ENCODE results near the gene BCAR1. TPM values are rescaled to one million over a fixed set of nuclear protein-coding genes. Genes with fewer than 3 reads are reported as not detected.

BCAR1 gene, protein sequence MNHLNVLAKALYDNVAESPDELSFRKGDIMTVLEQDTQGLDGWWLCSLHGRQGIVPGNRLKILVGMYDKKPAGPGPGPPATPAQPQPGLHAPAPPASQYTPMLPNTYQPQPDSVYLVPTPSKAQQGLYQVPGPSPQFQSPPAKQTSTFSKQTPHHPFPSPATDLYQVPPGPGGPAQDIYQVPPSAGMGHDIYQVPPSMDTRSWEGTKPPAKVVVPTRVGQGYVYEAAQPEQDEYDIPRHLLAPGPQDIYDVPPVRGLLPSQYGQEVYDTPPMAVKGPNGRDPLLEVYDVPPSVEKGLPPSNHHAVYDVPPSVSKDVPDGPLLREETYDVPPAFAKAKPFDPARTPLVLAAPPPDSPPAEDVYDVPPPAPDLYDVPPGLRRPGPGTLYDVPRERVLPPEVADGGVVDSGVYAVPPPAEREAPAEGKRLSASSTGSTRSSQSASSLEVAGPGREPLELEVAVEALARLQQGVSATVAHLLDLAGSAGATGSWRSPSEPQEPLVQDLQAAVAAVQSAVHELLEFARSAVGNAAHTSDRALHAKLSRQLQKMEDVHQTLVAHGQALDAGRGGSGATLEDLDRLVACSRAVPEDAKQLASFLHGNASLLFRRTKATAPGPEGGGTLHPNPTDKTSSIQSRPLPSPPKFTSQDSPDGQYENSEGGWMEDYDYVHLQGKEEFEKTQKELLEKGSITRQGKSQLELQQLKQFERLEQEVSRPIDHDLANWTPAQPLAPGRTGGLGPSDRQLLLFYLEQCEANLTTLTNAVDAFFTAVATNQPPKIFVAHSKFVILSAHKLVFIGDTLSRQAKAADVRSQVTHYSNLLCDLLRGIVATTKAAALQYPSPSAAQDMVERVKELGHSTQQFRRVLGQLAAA
- total RNA-seq: 0.10 TPM

DNA sequence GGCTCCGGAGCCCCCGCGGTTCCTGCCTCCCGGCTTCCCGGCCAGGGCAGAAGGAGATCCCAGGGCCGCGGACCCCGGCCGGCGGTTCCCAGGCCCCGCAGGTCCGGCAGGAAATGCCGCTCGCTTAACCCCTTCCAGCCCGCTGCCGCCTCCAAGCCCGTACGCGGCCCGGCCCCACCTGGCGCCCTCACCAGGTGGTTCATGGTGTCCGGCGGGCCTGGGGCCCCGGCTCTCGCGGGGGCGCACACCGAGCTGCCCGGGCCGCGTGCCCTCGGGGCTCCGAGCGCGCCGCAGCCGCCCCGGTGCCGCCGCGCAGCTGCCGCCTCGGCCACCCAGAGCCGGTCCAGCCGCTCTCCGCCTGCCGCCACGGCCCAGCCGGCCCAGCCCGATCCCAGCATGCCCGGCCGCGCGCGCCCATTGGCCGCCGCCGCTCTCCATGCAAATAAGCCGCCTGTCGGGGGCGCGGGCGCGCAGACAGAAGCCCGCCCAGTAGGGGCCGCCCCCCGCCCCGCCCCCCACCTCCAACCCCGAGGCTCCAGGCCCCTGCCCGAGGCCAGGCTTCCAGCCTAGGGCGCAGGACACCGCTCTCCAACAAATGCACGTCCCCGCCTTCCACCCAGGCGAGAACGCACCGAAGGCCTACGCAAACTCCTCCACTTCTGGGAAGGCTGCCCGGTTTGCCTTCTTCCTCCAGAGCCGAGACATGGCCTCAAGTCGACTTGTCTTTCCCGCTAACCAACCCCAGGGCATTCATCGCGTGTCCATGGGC, at the start of gene BCAR1:
Gene BCAR1 (minus strand): TSS at position 345 of the 769 bp plus-strand sequence. CDS start 142 bp downstream, at position 203.
- H3K4me1 ChIP-seq (ENCODE audit: insufficient read depth, low read length): peaks cover 8% of the 10 kb centered on the region
- no peaks in the 10 kb centered on the region for H3K9me3 ChIP-seq (ENCODE audit: low read depth, low read length)
- H3K4me3 ChIP-seq (ENCODE audit: low read length): no peak within 1 kb of the TSS
- peaks cover 54% of the 10 kb centered on the region for H3K27me3 ChIP-seq (ENCODE audit: insufficient read depth, low read length)

DNA sequence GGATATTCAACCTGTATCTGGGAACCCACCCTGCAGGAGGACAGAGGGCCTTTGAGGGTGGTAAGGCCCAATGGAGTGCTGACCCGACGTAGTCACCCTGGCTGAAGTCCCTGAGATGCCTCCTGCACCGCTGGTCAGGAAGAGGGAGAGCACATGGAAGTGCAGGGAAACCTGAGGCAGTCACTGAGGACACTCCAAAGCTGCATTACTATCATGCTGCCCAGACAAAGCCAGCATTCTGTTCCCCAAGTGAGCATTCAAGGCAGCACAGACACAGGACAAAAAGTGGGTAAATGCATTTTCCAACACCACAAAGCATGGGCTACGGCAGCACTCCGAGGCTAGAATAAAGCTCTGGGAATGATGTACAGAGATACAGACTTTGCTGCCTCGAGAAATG, 46.8 kb upstream of the BCAR1 start:
- Histone ChIP-seq H3K4me1 (ENCODE audit: insufficient read depth, low read length) (no peaks in the 10 kb centered on the region), H3K27me3 (ENCODE audit: insufficient read depth, low read length) (no peaks in the 10 kb centered on the region), H3K4me3 (ENCODE audit: low read length) (no peak overlapping the region), H3K9me3 (ENCODE audit: low read depth, low read length) (no peaks in the 10 kb centered on the region)

DNA sequence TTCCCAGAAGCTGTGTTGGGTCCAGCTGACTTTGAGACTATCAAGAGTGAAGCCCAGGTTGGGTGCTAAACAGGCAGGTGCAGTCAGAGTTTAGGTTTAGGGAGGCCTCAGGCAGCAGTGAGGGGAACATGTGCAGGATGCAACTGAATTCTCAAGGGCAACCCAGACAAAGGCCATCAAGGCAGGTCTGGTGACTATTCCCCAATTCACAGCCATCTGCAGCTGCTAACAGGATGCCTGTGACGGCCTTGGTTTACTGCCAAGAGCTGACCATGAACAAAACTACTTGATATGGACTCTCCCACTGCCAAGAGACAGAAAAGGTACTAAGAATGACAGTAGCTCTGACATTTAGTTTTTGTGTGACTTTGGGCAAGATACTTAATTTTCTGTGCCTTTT, 45.2 kb upstream of the BCAR1 start:
- Histone ChIP-seq H3K4me1 (ENCODE audit: insufficient read depth, low read length) (no peaks in the 10 kb centered on the region), H3K9me3 (ENCODE audit: low read depth, low read length) (no peaks in the 10 kb centered on the region), H3K4me3 (ENCODE audit: low read length) (no peak overlapping the region), H3K27me3 (ENCODE audit: insufficient read depth, low read length) (no peaks in the 10 kb centered on the region)

DNA sequence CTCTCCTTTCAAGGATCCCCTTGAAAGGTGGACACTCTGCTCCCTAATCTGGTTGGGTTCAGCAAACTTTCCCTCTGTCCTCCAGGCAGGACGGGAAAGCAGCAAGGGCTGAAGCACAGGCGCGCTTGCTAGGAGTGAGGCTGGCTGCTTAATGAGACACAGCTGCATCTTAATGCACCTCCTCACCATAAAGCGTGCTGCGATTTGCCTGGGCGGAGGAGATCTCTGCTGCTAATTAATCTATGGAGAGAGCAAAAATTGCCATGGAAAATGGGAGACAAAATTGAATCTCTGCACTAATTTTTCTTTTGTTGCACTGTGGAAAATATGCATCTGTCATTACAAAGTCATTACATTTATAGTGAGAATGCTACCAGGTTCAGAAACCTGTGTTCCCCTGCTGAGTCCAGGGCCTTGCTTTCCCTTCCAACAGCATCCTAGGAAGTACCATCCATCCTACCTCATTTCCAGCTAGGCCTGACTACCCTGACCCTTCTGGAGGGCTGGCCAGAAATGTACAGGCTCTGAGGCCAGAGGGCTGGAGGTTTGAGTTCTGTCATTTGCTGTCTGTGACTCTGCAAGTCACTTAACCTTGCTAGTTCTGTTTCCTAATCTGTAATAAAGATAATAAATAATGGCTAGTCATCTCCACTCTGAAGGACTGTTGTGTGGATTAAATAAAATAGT, 43.5 kb upstream of the BCAR1 start:
- Histone ChIP-seq H3K9me3 (ENCODE audit: low read depth, low read length) (no peaks in the 10 kb centered on the region), H3K4me1 (ENCODE audit: insufficient read depth, low read length) (no peaks in the 10 kb centered on the region), H3K4me3 (ENCODE audit: low read length) (no peak overlapping the region), H3K27me3 (ENCODE audit: insufficient read depth, low read length) (no peaks in the 10 kb centered on the region)

DNA sequence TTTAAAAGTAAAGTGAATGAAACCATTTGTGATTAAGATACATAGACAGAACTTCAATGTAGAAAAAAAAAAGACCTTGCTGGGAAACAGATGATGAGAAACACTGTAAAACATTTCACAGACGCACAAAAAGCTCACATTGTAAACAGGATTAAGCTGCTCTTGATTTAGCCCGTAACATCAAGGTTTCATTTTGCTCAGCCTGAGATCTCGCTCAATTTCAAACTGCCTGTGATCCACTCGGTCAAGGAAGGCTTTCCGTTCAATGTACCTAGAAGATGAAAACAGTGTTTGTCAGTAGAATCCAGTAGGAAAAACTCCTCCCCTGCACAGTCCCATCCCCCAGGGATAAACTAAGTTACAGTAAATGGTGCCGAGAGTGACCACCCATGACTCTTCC, 42.3 kb upstream of the BCAR1 start:
- no peak overlapping the region for H3K4me3 ChIP-seq (ENCODE audit: low read length)
- peaks cover 5% of the 10 kb centered on the region for H3K4me1 ChIP-seq (ENCODE audit: insufficient read depth, low read length)
- H3K27me3 ChIP-seq (ENCODE audit: insufficient read depth, low read length): no peaks in the 10 kb centered on the region
- no peaks in the 10 kb centered on the region for H3K9me3 ChIP-seq (ENCODE audit: low read depth, low read length)

DNA sequence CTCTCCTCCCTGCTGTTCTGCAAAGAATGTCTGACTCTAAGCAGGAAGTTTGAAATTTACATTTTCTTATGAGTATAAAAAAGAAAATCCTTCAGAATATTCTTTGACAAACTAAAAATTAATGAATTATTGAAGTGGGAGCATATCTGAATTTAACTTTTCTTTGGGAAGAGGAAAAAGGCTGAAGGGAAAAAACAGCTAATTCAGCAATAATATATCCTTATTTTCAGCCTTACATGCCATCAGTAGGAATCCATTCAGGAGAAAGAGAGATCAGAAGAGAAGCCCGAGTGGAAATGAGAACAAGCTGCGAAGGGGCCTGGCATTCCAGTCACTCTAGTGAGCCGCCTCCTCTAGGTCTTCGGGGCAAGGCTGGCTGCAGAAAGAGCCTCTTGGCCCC, 41.7 kb upstream of the BCAR1 start:
- Histone ChIP-seq H3K27me3 (ENCODE audit: insufficient read depth, low read length) (no peaks in the 10 kb centered on the region), H3K4me1 (ENCODE audit: insufficient read depth, low read length) (peaks cover 11% of the 10 kb centered on the region), H3K9me3 (ENCODE audit: low read depth, low read length) (no peaks in the 10 kb centered on the region), H3K4me3 (ENCODE audit: low read length) (no peak overlapping the region)

DNA sequence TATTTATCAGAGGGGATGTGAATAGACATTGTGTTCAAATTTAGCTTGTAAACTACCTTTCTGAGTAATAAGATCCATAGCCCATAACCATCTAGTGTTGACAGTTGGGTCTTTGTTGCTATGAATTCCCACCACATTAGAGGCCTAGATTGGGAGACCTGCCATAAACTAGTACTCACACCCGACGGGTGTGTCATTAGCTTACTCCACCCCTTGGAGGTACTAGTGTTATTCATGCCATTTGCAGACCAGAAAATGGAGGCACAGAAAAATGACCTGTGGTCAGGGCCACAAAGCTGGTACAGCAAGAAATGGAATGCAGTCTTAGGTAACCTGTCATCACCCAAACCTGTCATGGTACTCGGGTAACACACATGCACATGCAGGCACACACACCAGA, 41.3 kb upstream of the BCAR1 start:
- H3K4me1 ChIP-seq (ENCODE audit: insufficient read depth, low read length): peaks cover 16% of the 10 kb centered on the region
- H3K9me3 ChIP-seq (ENCODE audit: low read depth, low read length): no peaks in the 10 kb centered on the region
- no peak overlapping the region for H3K4me3 ChIP-seq (ENCODE audit: low read length)
- peaks cover 2% of the 10 kb centered on the region for H3K27me3 ChIP-seq (ENCODE audit: insufficient read depth, low read length)

DNA sequence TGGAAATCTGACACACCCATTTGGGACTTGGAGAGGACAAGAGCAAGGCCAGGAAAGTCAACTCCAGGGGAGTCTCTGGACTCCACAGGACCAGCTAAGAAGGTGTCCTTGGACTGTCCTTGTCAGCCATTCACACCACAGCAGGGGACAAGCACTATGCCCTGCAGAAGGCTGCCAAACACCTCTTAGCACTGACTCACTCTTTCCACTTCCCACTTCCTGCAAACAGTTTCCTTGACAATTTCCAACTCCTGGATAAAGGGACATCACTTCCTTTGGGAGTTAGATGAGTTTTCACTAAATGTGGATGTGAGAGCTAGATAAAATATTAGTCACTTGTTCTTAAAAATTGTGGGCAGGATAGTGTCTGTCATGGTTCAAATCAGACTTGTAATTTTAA, 37.8 kb upstream of the BCAR1 start:
- no peaks in the 10 kb centered on the region for H3K9me3 ChIP-seq (ENCODE audit: low read depth, low read length)
- peaks cover 16% of the 10 kb centered on the region for H3K4me1 ChIP-seq (ENCODE audit: insufficient read depth, low read length)
- H3K4me3 ChIP-seq (ENCODE audit: low read length): no peak overlapping the region
- peaks cover 2% of the 10 kb centered on the region for H3K27me3 ChIP-seq (ENCODE audit: insufficient read depth, low read length)

DNA sequence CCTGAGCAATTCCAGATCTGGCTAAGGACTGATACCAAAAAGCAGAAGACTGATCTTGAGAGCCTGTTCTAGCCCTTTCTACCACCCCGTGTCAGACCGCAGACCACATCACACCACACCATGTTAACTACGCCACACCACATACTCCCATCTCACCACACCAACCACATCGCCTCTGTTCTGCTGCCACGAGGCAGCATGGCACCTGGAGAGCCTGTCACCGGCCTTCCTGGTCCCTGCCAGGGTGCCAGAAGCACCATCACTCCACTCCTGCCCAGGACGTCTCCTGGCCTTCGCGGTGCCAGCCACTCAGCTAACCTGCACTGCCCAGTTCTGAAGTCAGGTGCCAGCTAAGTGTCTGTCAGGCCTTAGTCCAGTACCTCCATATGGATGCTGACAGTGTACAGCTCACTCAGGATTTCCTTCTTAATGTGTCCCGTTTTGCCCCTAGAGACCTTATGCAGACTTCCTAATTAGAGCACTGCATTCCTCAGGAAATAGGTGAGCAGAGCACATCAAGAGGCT, 37.2 kb upstream of the BCAR1 start:
- H3K27me3 ChIP-seq (ENCODE audit: insufficient read depth, low read length): peaks cover 2% of the 10 kb centered on the region
- peaks cover 16% of the 10 kb centered on the region for H3K4me1 ChIP-seq (ENCODE audit: insufficient read depth, low read length)
- no peaks in the 10 kb centered on the region for H3K9me3 ChIP-seq (ENCODE audit: low read depth, low read length)
- H3K4me3 ChIP-seq (ENCODE audit: low read length): no peak overlapping the region

DNA sequence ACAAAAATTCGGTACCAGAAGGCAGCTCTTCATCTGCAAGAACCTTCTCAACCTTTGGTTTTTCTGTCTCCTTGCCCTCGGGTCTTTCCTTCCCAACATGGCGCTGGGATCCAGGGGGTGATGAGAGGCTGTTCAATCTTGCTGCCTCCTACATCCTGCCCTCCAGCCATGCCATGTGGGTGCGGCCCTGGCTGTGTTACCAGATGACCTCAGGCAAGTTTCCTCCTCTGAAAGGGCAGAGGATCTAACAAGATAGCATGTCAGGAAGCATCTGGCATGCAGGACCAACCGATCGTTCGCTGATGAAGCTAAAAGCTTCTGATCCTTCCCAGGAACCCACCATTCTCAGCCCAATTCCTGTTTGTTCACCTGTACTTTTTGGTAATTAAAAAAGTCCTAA, 36.8 kb upstream of the BCAR1 start:
- H3K4me3 ChIP-seq (ENCODE audit: low read length): no peak overlapping the region
- H3K4me1 ChIP-seq (ENCODE audit: insufficient read depth, low read length): peaks cover 16% of the 10 kb centered on the region
- no peaks in the 10 kb centered on the region for H3K9me3 ChIP-seq (ENCODE audit: low read depth, low read length)
- H3K27me3 ChIP-seq (ENCODE audit: insufficient read depth, low read length): peaks cover 2% of the 10 kb centered on the region

DNA sequence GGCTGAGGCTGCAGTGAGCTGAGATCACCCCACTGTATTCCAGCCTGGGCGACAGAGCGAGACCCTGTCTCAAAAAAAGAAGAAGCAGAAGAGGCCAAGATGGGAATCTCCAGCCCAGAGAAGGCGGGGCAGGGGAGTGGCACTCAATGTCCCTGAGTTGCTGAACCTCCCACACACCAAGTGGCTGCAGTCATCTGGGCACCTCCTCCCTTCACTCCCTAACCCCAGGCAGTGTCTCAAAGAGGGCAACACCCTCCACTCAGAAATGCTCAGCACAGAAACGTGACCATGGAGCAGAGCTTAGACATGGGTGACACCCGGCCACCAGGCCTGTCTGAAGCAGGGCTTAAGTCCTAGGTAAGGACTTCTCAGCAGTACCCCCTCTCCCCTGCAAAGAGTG, 36.3 kb upstream of the BCAR1 start:
- Histone ChIP-seq H3K4me3 (ENCODE audit: low read length) (no peak overlapping the region), H3K27me3 (ENCODE audit: insufficient read depth, low read length) (peaks cover 2% of the 10 kb centered on the region), H3K9me3 (ENCODE audit: low read depth, low read length) (no peaks in the 10 kb centered on the region), H3K4me1 (ENCODE audit: insufficient read depth, low read length) (peaks cover 16% of the 10 kb centered on the region)

DNA sequence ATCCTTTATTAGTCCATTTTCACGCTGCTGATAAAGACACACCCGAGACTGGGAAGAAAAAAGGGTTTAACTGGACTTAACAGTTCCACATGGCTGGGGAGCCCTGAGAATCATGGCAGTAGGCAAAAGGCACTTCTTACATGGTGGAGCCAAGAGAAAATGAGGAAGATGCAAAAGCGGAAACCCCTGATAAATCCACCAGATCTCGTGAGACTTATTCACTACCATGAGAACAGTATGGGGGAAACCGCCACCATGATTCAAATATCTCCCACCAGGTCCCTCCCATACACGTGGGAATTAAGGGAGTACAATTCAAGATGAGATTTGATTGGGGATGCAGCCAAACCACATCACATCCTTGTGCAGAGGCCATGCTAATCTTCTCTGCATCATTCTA, 35.0 kb upstream of the BCAR1 start:
- H3K9me3 ChIP-seq (ENCODE audit: low read depth, low read length): no peaks in the 10 kb centered on the region
- no peak overlapping the region for H3K4me3 ChIP-seq (ENCODE audit: low read length)
- H3K4me1 ChIP-seq (ENCODE audit: insufficient read depth, low read length): peaks cover 16% of the 10 kb centered on the region
- peaks cover 2% of the 10 kb centered on the region for H3K27me3 ChIP-seq (ENCODE audit: insufficient read depth, low read length)

DNA sequence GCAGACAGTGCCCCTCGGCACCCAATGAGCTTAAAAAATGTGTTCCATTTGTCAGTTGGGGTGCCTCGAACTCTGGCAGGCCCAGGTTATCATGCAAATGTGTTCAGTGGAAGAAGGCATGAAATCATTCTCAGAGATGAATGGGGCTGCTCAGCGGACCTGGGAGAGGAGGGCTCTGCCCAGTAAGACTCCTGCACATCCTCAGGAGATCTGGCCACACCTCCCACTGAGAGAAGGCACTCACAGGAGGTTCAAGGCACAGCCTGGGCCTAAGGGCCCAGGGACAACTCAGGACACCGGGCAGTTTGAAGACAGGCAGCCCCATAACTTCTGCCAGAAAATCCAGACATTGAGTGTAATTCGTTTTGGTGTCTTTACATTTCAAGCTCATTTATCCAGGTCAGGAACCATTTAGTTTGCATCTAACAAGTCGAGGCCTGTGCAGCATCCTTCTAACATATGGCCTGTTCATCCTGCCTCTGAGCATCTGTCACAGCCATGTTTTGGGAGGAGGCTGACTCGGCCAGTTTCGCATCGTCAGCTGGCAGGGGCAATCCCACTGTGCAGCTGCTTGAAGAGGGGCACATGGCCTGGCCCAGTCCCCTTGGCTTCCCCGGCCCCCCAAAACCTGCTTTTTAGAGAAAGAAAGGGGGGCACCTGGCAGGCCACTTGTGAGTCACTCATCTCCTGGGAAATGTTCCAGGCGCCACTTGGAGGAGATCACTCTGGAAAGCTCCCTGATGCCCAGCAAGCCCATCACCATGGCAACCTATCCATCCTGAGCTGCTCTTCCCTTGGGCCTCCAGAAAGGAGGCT, 31.2 kb upstream of the BCAR1 start:
- H3K27me3 ChIP-seq (ENCODE audit: insufficient read depth, low read length): peaks cover 5% of the 10 kb centered on the region
- no peaks in the 10 kb centered on the region for H3K4me1 ChIP-seq (ENCODE audit: insufficient read depth, low read length)
- H3K9me3 ChIP-seq (ENCODE audit: low read depth, low read length): no peaks in the 10 kb centered on the region
- no peak overlapping the region for H3K4me3 ChIP-seq (ENCODE audit: low read length)

DNA sequence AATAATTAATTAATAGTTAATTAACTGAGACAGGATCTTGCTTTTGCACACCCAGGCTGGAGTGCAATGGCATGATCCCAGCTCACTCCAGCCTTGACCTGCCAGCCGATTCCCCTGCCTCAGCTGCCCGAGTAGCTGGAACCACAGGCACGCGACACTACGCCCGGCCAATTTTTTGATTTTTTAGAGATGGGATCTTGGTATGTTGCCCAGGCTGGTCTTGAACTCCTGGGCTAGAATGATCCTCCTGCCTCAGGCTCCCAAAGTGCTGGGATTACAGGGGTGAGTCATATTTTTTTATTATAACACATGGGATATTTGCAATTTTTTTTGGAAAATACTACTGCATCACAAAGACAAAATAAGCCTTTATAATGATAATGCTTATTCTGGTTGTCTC, 30.4 kb upstream of the BCAR1 start:
- H3K27me3 ChIP-seq (ENCODE audit: insufficient read depth, low read length): peaks cover 11% of the 10 kb centered on the region
- no peaks in the 10 kb centered on the region for H3K4me1 ChIP-seq (ENCODE audit: insufficient read depth, low read length)
- no peak overlapping the region for H3K4me3 ChIP-seq (ENCODE audit: low read length)
- H3K9me3 ChIP-seq (ENCODE audit: low read depth, low read length): no peaks in the 10 kb centered on the region

All from mononuclear cell (primary cell).